OCI-LY3 (cell line): Measurements from ENCODE around the gene HIF3A.

Experiments used
- H2AFZ ChIP-seq: fragments of 200-600, 300-600 bp; shearing (Covaris generic); 2 replicates; pipeline ENCODE4 v1.6.0; 2014; ENCODE audit warnings: antibody characterized with exemption, low read depth, low read length
- H3K27ac ChIP-seq: fragments of 200-600, 300-600 bp; sonication (generic); 2 replicates; pipeline ENCODE4 v1.5.1; 2014; ENCODE audit warnings: mild to moderate bottlenecking, low read length, moderate library complexity, mixed read lengths
- H3K27me3 ChIP-seq: fragments of 200-600, 300-600 bp; sonication (generic); 2 replicates; pipeline ENCODE4 v1.6.1; 2014; ENCODE audit warnings: low read depth, low read length, mixed read lengths
- H3K36me3 ChIP-seq: fragments of 200-600, 300-600 bp; sonication (generic); replicated peaks from 2 replicates; pipeline ENCODE3; 2014; ENCODE audit warnings: low read depth, low read length, mixed read lengths
- H3K4me1 ChIP-seq: fragments of 300-600, 200-600 bp; sonication (generic); 2 replicates; pipeline ENCODE4 v1.6.1; 2014; ENCODE audit warnings: low read length, mixed read lengths
- H3K4me2 ChIP-seq: fragments of 200-600, 300-600 bp; sonication (generic); 2 replicates; pipeline ENCODE4 v1.6.1; 2014; ENCODE audit warnings: low read length, mixed read lengths
- H3K4me3 ChIP-seq: fragments of 300-600, 200-600 bp; sonication (generic); 2 replicates; pipeline ENCODE4 v1.5.1; 2014; ENCODE audit warnings: antibody characterized with exemption, mild to moderate bottlenecking, low read length, moderate library complexity
- H3K79me2 ChIP-seq: fragments of 300-600, 200-600 bp; shearing (Covaris generic); 2 replicates; pipeline ENCODE4 v1.6.1; 2014; ENCODE audit warnings: mild to moderate bottlenecking, low read length, mixed read lengths
- H3K9ac ChIP-seq: fragments of 300-600, 200-600 bp; shearing (Covaris generic); 2 replicates; pipeline ENCODE4 v1.6.0; 2014; ENCODE audit warnings: mild to moderate bottlenecking, low read length, moderate library complexity
- H3K9me3 ChIP-seq: fragments of 200-600, 300-600 bp; shearing (Covaris generic); 2 replicates; pipeline ENCODE4 v1.6.1; 2014; ENCODE audit warnings: low read length, mixed read lengths; ENCODE audit not compliant: insufficient read depth
- H4K20me1 ChIP-seq: fragments of 200-600, 300-600 bp; sonication (generic); 2 replicates; pipeline ENCODE4 v1.6.1; 2016; ENCODE audit warnings: low read length, mixed read lengths; ENCODE audit not compliant: insufficient read depth
- CTCF ChIP-seq: fragments of 200-600, 300-600 bp; sonication (generic); IDR thresholded peaks from 2 replicates; pipeline ENCODE4 v1.5.1; 2014; ENCODE audit warnings: antibody characterized with exemption, low read length, low read depth
- EZH2phosphoT487 ChIP-seq: fragments of 200-600 bp; shearing (Covaris generic); IDR thresholded peaks from 2 replicates; pipeline ENCODE4 v1.6.1; 2018; ENCODE audit warnings: antibody characterized with exemption, mixed run types, low read depth

The HIF3A gene

GRCh38 chr19:46340051-46340659 lies 43.3 kb downstream of the HIF3A start:
- Histone ChIP-seq H4K20me1 (no peaks in the 10 kb centered on the region), H3K79me2 (no peaks in the 10 kb centered on the region), H3K36me3 (no peaks in the 10 kb centered on the region), H3K9me3 (no peaks in the 10 kb centered on the region), H3K27me3 (peaks cover 40% of the 10 kb centered on the region), H3K4me2 (no peak overlapping the region), H3K4me3 (no peak overlapping the region), H2AFZ (no peak overlapping the region), H3K9ac (no peak overlapping the region), H3K27ac (no peak overlapping the region), H3K4me1 (no peaks in the 10 kb centered on the region)
- TF ChIP-seq EZH2phosphoT487 (no peak), CTCF (no peak)

- Histone ChIP-seq H3K79me2 (peaks cover under 1% of the 10 kb centered on the region; the same call in 1 of the 2 replicates), H3K27ac (no peak overlapping the region), H3K27me3 (peaks cover 40% of the 10 kb centered on the region), H3K4me3 (no peak overlapping the region), H2AFZ (no peak overlapping the region), H3K9me3 (no peaks in the 10 kb centered on the region), H3K4me1 (peaks cover 3% of the 10 kb centered on the region), H3K9ac (no peak overlapping the region), H3K36me3 (no peaks in the 10 kb centered on the region), H4K20me1 (no peaks in the 10 kb centered on the region), H3K4me2 (no peak overlapping the region)
- TF ChIP-seq CTCF (no peak), EZH2phosphoT487 (no peak)
These were observed 45.1 kb downstream of the HIF3A start for GRCh38 chr19:46341937-46342336.

- peaks cover 10% of the 10 kb centered on the region for H3K36me3 ChIP-seq
- H3K27ac ChIP-seq: no peak overlapping the region
- H2AFZ ChIP-seq: no peak overlapping the region
- no peaks in the 10 kb centered on the region for H3K9me3 ChIP-seq
- H3K79me2 ChIP-seq: peaks cover 25% of the 10 kb centered on the region
- H3K4me1 ChIP-seq: peaks cover 17% of the 10 kb centered on the region
- H3K4me2 ChIP-seq: no peak overlapping the region
- no peak overlapping the region for H3K4me3 ChIP-seq
- no peak overlapping the region for H3K9ac ChIP-seq
- no peak for TF ChIP-seq CTCF
- no peak for TF ChIP-seq EZH2phosphoT487
- H4K20me1 ChIP-seq: no peaks in the 10 kb centered on the region; the same call in 1 of the 2 replicates
- peaks cover 21% of the 10 kb centered on the region for H3K27me3 ChIP-seq
These were observed 47.5 kb downstream of the HIF3A start for GRCh38 chr19:46344363-46344762.

GRCh38 chr19:46345157-46345556 lies 48.3 kb downstream of the HIF3A start:
- H3K4me3 ChIP-seq: no peak overlapping the region
- H3K9me3 ChIP-seq: no peaks in the 10 kb centered on the region
- H3K79me2 ChIP-seq: peaks cover 32% of the 10 kb centered on the region
- peaks cover 11% of the 10 kb centered on the region for H3K36me3 ChIP-seq
- no peaks in the 10 kb centered on the region; the same call in 1 of the 2 replicates for H4K20me1 ChIP-seq
- no peak overlapping the region for H3K9ac ChIP-seq
- no peak overlapping the region for H3K4me2 ChIP-seq
- H3K27ac ChIP-seq: no peak overlapping the region
- TF ChIP-seq EZH2phosphoT487 (no peak), CTCF (no peak)
- peaks cover 20% of the 10 kb centered on the region for H3K27me3 ChIP-seq
- H3K4me1 ChIP-seq: peaks cover 25% of the 10 kb centered on the region
- H2AFZ ChIP-seq: no peak overlapping the region
